Panc1 (cell line): ENCODE results near the gene PLCB1. TPM values are rescaled to one million over a fixed set of nuclear protein-coding genes. Genes with fewer than 3 reads are reported as not detected.

Experiments
- ATAC-seq: fragments of 200-7000 bp; cut with Tn5 transposase; 2 replicates; pipeline ENCODE4 v1.9.1; 2020; ENCODE audit warnings: mild to moderate bottlenecking, moderate library complexity
- BruUV-seq: library from RNA; stranded (reverse); fragments of 400-500 nt; replicated peaks from 2 replicates; lab custom pipeline; 2021; lab: Mats Ljungman, UMichigan
- CTCF ChIA-PET: fragments of 300-600 bp; sonication (Branson Sonifier 250); formaldehyde crosslinking; loops from one replicate; lab custom pipeline; 2022; ENCODE audit warnings: antibody characterized with exemption; lab: Charles Lee
- POLR2A ChIA-PET: fragments of 300-600 bp; sonication (Branson Sonifier 250); formaldehyde crosslinking; loops from one replicate; lab custom pipeline; 2022; ENCODE audit warnings: antibody characterized with exemption; lab: Charles Lee
- DNase-seq: peaks from one replicate; pipeline ENCODE4 v3.0.0-alpha.2; 2010; ENCODE audit warnings: low read depth, low spot score
- H3K27ac ChIP-seq: 2 replicates; pipeline ENCODE4 v1.5.1; 2011; ENCODE audit warnings: mild to moderate bottlenecking, low read length, inconsistent platforms
- H3K27me3 ChIP-seq: fragments of 200-500 bp; sonication (Bioruptor generic); 2 replicates; pipeline ENCODE4 v1.6.0; 2014; ENCODE audit warnings: low read length, inconsistent platforms; ENCODE audit not compliant: control insufficient read depth, insufficient read depth
- H3K36me3 ChIP-seq: fragments of 200-500 bp; sonication (Bioruptor generic); 2 replicates; pipeline ENCODE4 v1.5.1; 2014; ENCODE audit warnings: inconsistent platforms, mild to moderate bottlenecking, low read length, moderate library complexity; ENCODE audit not compliant: control insufficient read depth, insufficient read depth
- H3K4me1 ChIP-seq: 2 replicates; pipeline ENCODE4 v1.5.1; 2011; ENCODE audit warnings: inconsistent platforms, mild to moderate bottlenecking, low read length, moderate library complexity; ENCODE audit not compliant: control insufficient read depth, insufficient read depth
- H3K4me3 ChIP-seq, 2 experiments: 2 replicates each; pipeline ENCODE4 v1.5.1; 2011 to 2012; ENCODE audit warnings: low read depth in 2 of 2, low read length in 2 of 2, mild to moderate bottlenecking in 2 of 2, inconsistent platforms in 1 of 2, moderate library complexity in 1 of 2
- H3K9me3 ChIP-seq: fragments of 200-500 bp; sonication (Bioruptor generic); 2 replicates; pipeline ENCODE4 v1.5.1; 2014; ENCODE audit warnings: low read depth, mild to moderate bottlenecking, inconsistent platforms, low read length, moderate library complexity; ENCODE audit not compliant: control insufficient read depth, insufficient read depth
- CTCF ChIP-seq: fragments of 450-650 bp; IDR thresholded peaks from 2 replicates; pipeline ENCODE4 v1.5.1; 2017; ENCODE audit warnings: mild to moderate bottlenecking
- POLR2AphosphoS5 ChIP-seq: IDR thresholded peaks from 2 replicates; pipeline ENCODE4 v1.6.1; 2012; ENCODE audit warnings: mild to moderate bottlenecking, low read depth, low read length, moderate library complexity
- REST ChIP-seq, 2 experiments: IDR thresholded peaks; 2 replicates each; pipeline ENCODE4 v1.6.1; 2011 to 2012; ENCODE audit warnings: low read depth in 2 of 2, control low read depth in 1 of 2, low read length in 1 of 2, mild to moderate bottlenecking in 1 of 2, moderate library complexity in 1 of 2; ENCODE audit not compliant: insufficient read depth in 1 of 2
- SIN3A ChIP-seq: IDR thresholded peaks from 2 replicates; pipeline ENCODE4 v1.6.1; 2012; ENCODE audit warnings: low read depth, mild to moderate bottlenecking, low read length, moderate library complexity, borderline replicate concordance; ENCODE audit not compliant: insufficient read depth
- TCF7L2 ChIP-seq: IDR thresholded peaks from 2 replicates; pipeline ENCODE4 v1.6.1; 2011; ENCODE audit warnings: mild to moderate bottlenecking, low read depth, low read length, inconsistent platforms
- in situ Hi-C: cut with HindIII; loops from 2 replicates; pipeline ENCODE4 v1.10.0; 2016; ENCODE audit warnings: low sequenced_read_pairs, low pct_unique_long_range_greater_than_20kb
- intact Hi-C: fragments of 100-400 bp; cut with micrococcal nuclease; formaldehyde crosslinking; loops from one replicate; pipeline ENCODE4 v1.10.0; 2022; ENCODE audit not compliant: unreplicated experiment
- total RNA-seq: library from RNA; stranded (reverse); gene quantifications from one replicate; pipeline ENCODE4 v1.2.1, GENCODE V29; 2021; ENCODE audit not compliant: unreplicated experiment

The PLCB1 gene
- total RNA-seq, 1 experiment from 2014 or later: 0.59 TPM

GRCh38 chr20:8388141-8388540, 256.1 kb downstream of the PLCB1 start:
- H3K36me3 ChIP-seq: no peaks in the 10 kb centered on the region
- no peak overlapping the region for H3K27ac ChIP-seq
- ATAC-seq (no peak), DNase-seq (no peak)
- in situ Hi-C loops (no loop called here), intact Hi-C loops (loop anchor here (5.0 kb wide), 1 partner anchor 256 kb away; the partner anchor contains the start of gene PLCB1)
- H3K27me3 ChIP-seq: no peaks in the 10 kb centered on the region
- no peak overlapping the region for H3K4me3 ChIP-seq
- H3K4me1 ChIP-seq: no peaks in the 10 kb centered on the region
- no peak for TF ChIP-seq POLR2AphosphoS5
- TF ChIP-seq REST (IDR thresholded peaks at IDR 0.05; ENCODE audit: insufficient read depth in 1 of 2, low read depth in 2 of 2, low read length in 1 of 2): no peak
- no peak for TF ChIP-seq TCF7L2
- no peak for TF ChIP-seq CTCF
- no peak for TF ChIP-seq SIN3A
- H3K9me3 ChIP-seq: no peaks in the 10 kb centered on the region
- CTCF ChIA-PET: interaction anchor here (0.5 kb wide), 1 partner anchor 250 kb away, joined by 3 read pairs; no protein-coding TSS in a partner anchor
- POLR2A ChIA-PET: no interaction called here
- no TSS peak for BruUV-seq

GRCh38 chr20:8388707-8389106, 256.6 kb downstream of the PLCB1 start:
- Histone ChIP-seq H3K4me3 (no peak overlapping the region), H3K9me3 (no peaks in the 10 kb centered on the region), H3K27me3 (no peaks in the 10 kb centered on the region), H3K27ac (no peak overlapping the region), H3K4me1 (no peaks in the 10 kb centered on the region), H3K36me3 (no peaks in the 10 kb centered on the region)
- ChIA-PET POLR2A (no interaction called here), CTCF (interaction anchor here (0.6 kb wide), 1 partner anchor 491 kb away, joined by 3 read pairs; no protein-coding TSS in a partner anchor)
- intact Hi-C loops: loop anchor here (5.0 kb wide), 1 partner anchor 256 kb away; the partner anchor contains the start of gene PLCB1
- in situ Hi-C loops: no loop called here
- ATAC-seq (no peak), DNase-seq (no peak)
- TF ChIP-seq SIN3A (no peak), TCF7L2 (no peak), POLR2AphosphoS5 (no peak), CTCF (no peak), REST (IDR thresholded peaks at IDR 0.05; ENCODE audit: insufficient read depth in 1 of 2, low read depth in 2 of 2, low read length in 1 of 2) (no peak)
- no TSS peak for BruUV-seq
